HepG2 (cell line): ENCODE results near the gene CELF5.

Source experiments
- CTCF ChIP-seq: sonication (generic); formaldehyde crosslinking; IDR thresholded peaks from 2 replicates; pipeline ENCODE4 v1.5.0; 2020; ENCODE audit warnings: mild to moderate bottlenecking, missing genetic modification reagents, moderate library complexity
- DNMT1 ChIP-seq: sonication (generic); formaldehyde crosslinking; IDR thresholded peaks from 2 replicates; pipeline ENCODE4 v1.5.1; 2020; ENCODE audit warnings: mild to moderate bottlenecking, missing genetic modification reagents
- GATAD2A ChIP-seq: IDR thresholded peaks from 2 replicates; pipeline ENCODE4 v1.6.1; 2016
- NFIC ChIP-seq: IDR thresholded peaks from 2 replicates; pipeline ENCODE4 v1.6.1; 2012; ENCODE audit warnings: mild to moderate bottlenecking, low read length, inconsistent platforms
- PHF21A ChIP-seq: sonication (generic); formaldehyde crosslinking; IDR thresholded peaks from 2 replicates; pipeline ENCODE4 v1.5.0; 2020; ENCODE audit warnings: mild to moderate bottlenecking, missing genetic modification reagents
- RFX5 ChIP-seq: IDR thresholded peaks from 2 replicates; pipeline ENCODE4 v1.6.1; 2011; ENCODE audit warnings: low read depth, low read length, improper control_type of control experiment
- SP1 ChIP-seq, 2 experiments: fragments of 450-650 bp in 1 of 2; sonication (generic) in 1 of 2; formaldehyde crosslinking in 1 of 2; IDR thresholded peaks; 2 replicates each; pipeline versions ENCODE4 v1.4.0 to v1.6.1; 2016 to 2020; ENCODE audit warnings: missing genetic modification reagents in 1 of 2
- SRSF9 ChIP-seq: fragments of 200-400 bp; formaldehyde crosslinking; IDR thresholded peaks from 2 replicates; pipeline ENCODE4 v1.6.1; 2018; ENCODE audit warnings: borderline replicate concordance, mild to moderate bottlenecking, low read depth, low read length; ENCODE audit not compliant: insufficient read depth, poor library complexity, severe bottlenecking
- THRA ChIP-seq: sonication (generic); formaldehyde crosslinking; IDR thresholded peaks from 2 replicates; pipeline ENCODE4 v1.4.0; 2020; ENCODE audit warnings: missing genetic modification reagents, borderline replicate concordance
- ZNF83 ChIP-seq: sonication (generic); formaldehyde crosslinking; IDR thresholded peaks from 2 replicates; pipeline ENCODE4 v1.4.0; 2020; ENCODE audit warnings: missing genetic modification reagents, mild to moderate bottlenecking, borderline replicate concordance
- ZSCAN9 ChIP-seq: IDR thresholded peaks from 2 replicates; pipeline ENCODE4 v1.6.1; 2016; ENCODE audit warnings: borderline replicate concordance

- no peak for TF ChIP-seq NFIC
- no peak for TF ChIP-seq CTCF
- no peak for TF ChIP-seq SP1 (IDR thresholded peaks at IDR 0.05)
- no peak for TF ChIP-seq SP1 (CRISPR knock-in tag; IDR thresholded peaks at IDR 0.05)
- no peak for TF ChIP-seq RFX5
- no peak for TF ChIP-seq PHF21A (CRISPR knock-in tag)
- no peak for TF ChIP-seq GATAD2A (CRISPR knock-in tag)
- no peak for TF ChIP-seq SRSF9
- TF ChIP-seq DNMT1 (CRISPR knock-in tag): no peak
- TF ChIP-seq ZSCAN9 (CRISPR knock-in tag): no peak
- TF ChIP-seq THRA (CRISPR knock-in tag): no peak
- no peak for TF ChIP-seq ZNF83 (CRISPR knock-in tag)
These were observed 28.2 kb upstream of the CELF5 start for GRCh38 chr19:3196064-3196932.
